ENCODE results near the gene RAB29.

DNA sequence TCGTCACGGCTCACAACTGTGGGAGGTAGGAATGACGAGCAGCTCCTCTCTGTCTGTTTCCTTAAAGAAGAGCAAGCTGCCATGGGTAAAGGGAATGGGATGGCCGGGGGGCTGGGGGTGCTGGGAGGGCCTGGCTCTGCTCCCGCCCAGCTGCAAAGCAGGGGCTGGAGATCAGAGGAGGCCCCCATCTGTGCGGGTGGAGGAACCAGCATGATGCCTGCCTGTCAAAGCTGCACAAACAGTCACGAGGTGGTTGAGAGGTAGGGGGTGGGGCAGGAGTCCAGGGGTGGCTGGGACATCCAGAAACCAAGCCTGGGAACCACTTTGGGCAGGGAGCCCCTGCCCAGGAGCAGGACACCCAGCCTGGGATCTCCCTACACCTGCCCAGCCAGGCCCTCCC is 25.1 kb upstream of the RAB29 start:
- TF ChIP-seq, protein P1, sequence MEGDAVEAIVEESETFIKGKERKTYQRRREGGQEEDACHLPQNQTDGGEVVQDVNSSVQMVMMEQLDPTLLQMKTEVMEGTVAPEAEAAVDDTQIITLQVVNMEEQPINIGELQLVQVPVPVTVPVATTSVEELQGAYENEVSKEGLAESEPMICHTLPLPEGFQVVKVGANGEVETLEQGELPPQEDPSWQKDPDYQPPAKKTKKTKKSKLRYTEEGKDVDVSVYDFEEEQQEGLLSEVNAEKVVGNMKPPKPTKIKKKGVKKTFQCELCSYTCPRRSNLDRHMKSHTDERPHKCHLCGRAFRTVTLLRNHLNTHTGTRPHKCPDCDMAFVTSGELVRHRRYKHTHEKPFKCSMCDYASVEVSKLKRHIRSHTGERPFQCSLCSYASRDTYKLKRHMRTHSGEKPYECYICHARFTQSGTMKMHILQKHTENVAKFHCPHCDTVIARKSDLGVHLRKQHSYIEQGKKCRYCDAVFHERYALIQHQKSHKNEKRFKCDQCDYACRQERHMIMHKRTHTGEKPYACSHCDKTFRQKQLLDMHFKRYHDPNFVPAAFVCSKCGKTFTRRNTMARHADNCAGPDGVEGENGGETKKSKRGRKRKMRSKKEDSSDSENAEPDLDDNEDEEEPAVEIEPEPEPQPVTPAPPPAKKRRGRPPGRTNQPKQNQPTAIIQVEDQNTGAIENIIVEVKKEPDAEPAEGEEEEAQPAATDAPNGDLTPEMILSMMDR (IDR thresholded peaks at IDR 0.05), result no peak
- TF ChIP-seq POLR2A (IDR thresholded peaks at IDR 0.05), result no peak
